Gastrocnemius medialis (tissue), 4 donors: ENCODE data around the gene PAPSS2. TPM values are rescaled to one million over a fixed set of nuclear protein-coding genes. Genes with fewer than 3 reads are reported as not detected.

Experiments
- ATAC-seq, 2 donors: fragments of 150-250 bp; one replicate each; pipeline ENCODE4 v1.9.1; 2016
- DNase-seq, 2 donors: peaks; one replicate each; pipeline ENCODE4 v3.0.0-alpha.2; 2019
- H3K27ac ChIP-seq, 4 donors: fragments of 200-600 bp; sonication (generic); 1 replicate in 1 of 4; 2 replicates in 3 of 4; pipeline ENCODE4 v1.5.1; 2016 to 2018; ENCODE audit warnings: mild to moderate bottlenecking in 2 of 4, moderate library complexity in 1 of 4
- H3K27me3 ChIP-seq, 3 donors: fragments of 200-600 bp; sonication (generic) in 2 of 3; 1 replicate in 1 of 3; 2 replicates in 2 of 3; pipeline versions ENCODE4 v1.5.1 to v1.6.0; 2016 to 2019; ENCODE audit warnings: mild to moderate bottlenecking in 1 of 3, moderate library complexity in 1 of 3
- H3K36me3 ChIP-seq, 2 donors: fragments of 200-600 bp; sonication (generic) in 1 of 2; one replicate each; pipeline ENCODE4 v1.5.1; 2017 to 2018
- H3K4me1 ChIP-seq, 2 donors: fragments of 200-600 bp; sonication (generic) in 1 of 2; one replicate each; pipeline ENCODE4 v1.5.1; 2016 to 2017; ENCODE audit warnings: mild to moderate bottlenecking in 2 of 2
- H3K4me3 ChIP-seq, 4 donors: fragments of 200-600 bp; sonication (generic) in 3 of 4; 1 replicate in 1 of 4; 2 replicates in 3 of 4; pipeline ENCODE4 v1.5.1; 2016 to 2019; ENCODE audit warnings: mild to moderate bottlenecking in 2 of 4
- H3K9me3 ChIP-seq, 3 donors: fragments of 200-600 bp; sonication (generic) in 2 of 3; 1 replicate in 1 of 3; 2 replicates in 2 of 3; pipeline ENCODE4 v1.5.1; 2016 to 2019
- CTCF ChIP-seq, 5 experiments: fragments of 450-650 bp in 3 of 5; fragments of 200-600 bp in 2 of 5; sonication (generic) in 2 of 5; IDR thresholded peaks in 4 of 5; conservative IDR thresholded peaks in 1 of 5; 1 replicate in 4 of 5; 2 replicates in 1 of 5; pipeline ENCODE4 v1.5.1; 2016 to 2019; ENCODE audit warnings: antibody characterized with exemption in 5 of 5, mild to moderate bottlenecking in 3 of 5, moderate library complexity in 3 of 5
- POLR2A ChIP-seq, 2 donors: fragments of 450-650 bp; IDR thresholded peaks; one replicate each; pipeline ENCODE4 v1.6.1; 2017; ENCODE audit warnings: antibody characterized with exemption in 2 of 2, mild to moderate bottlenecking in 2 of 2, moderate library complexity in 2 of 2
- in situ Hi-C, 4 donors: fragments of 200-750 bp; cut with MboI; loops; one replicate each; pipeline versions ENCODE4 v1.15.0 to v1.8.0; 2017; ENCODE audit warnings: low sequenced_read_pairs in 4 of 4
- intact Hi-C: fragments of 100-400 bp; cut with DNase I; formaldehyde crosslinking; loops from one replicate; pipeline ENCODE4 v1.15.1; 2023; ENCODE audit warnings: low total_unique reads
- total RNA-seq, 4 donors: library from RNA; depleted of rRNA; stranded (reverse); fragments of >200 nt; gene quantifications; one replicate each; pipeline versions ENCODE4 v1.1.0 to v1.2.3, GENCODE V29; 2016

Gene PAPSS2
- total RNA-seq, 4 donors from 2014 or later = 2.7 to 8.7 (median 6.8) TPM

GRCh38 chr10:87750001-87750671 is 90.5 kb downstream of the PAPSS2 start:
- intact Hi-C loops (no loop called here), in situ Hi-C loops (loop anchor here in 2 of 4 donors (25.0 kb wide), 1 partner anchor 213 kb away; no protein-coding TSS in a partner anchor)
- TF ChIP-seq POLR2A (IDR thresholded peaks at IDR 0.05) (no peak), CTCF (IDR thresholded peaks at IDR 0.05 in 4 of 5, conservative IDR thresholded peaks at IDR 0.05 in 1 of 5) (no peak)
- ATAC-seq (no peak), DNase-seq (no peak)
- Histone ChIP-seq H3K27me3 (no peaks in the 10 kb centered on the region), H3K36me3 (peaks cover 0 to 13% of the 10 kb centered on the region in 2 donors), H3K4me1 (no peaks in the 10 kb centered on the region), H3K27ac (no peak overlapping the region), H3K9me3 (no peaks in the 10 kb centered on the region), H3K4me3 (no peak overlapping the region)

DNA sequence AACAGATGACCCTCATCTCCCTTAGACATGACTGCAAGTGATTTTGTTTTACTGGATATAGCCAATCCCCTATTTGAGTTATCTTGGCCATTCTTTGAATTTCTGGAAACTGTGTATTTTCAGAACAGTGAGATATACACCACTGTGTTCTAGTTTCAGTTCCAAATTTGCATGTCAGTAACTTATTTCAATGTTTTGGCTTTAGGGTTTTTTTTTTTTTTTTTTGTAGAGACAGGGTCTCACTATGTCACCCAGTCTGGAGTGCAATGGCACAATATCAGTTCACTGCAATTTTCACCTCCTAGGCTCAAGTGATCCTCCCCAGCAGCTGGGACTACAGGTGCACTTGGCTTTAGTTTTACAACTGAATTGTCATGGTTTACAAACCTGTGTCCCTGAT is 91.1 kb downstream of the PAPSS2 start:
- TF ChIP-seq POLR2A (IDR thresholded peaks at IDR 0.05) = no peak
- no peak for TF ChIP-seq CTCF (IDR thresholded peaks at IDR 0.05 in 4 of 5, conservative IDR thresholded peaks at IDR 0.05 in 1 of 5)
- Histone ChIP-seq H3K36me3 (peaks cover 0 to 18% of the 10 kb centered on the region in 2 donors), H3K4me3 (no peak overlapping the region), H3K9me3 (no peaks in the 10 kb centered on the region), H3K27ac (no peak overlapping the region), H3K27me3 (no peaks in the 10 kb centered on the region), H3K4me1 (no peaks in the 10 kb centered on the region)
- intact Hi-C loops = no loop called here
- in situ Hi-C loops = loop anchor here in 2 of 4 donors (25.0 kb wide), 1 partner anchor 214 kb away; no protein-coding TSS in a partner anchor
- ATAC-seq (no peak), DNase-seq (no peak)

DNA sequence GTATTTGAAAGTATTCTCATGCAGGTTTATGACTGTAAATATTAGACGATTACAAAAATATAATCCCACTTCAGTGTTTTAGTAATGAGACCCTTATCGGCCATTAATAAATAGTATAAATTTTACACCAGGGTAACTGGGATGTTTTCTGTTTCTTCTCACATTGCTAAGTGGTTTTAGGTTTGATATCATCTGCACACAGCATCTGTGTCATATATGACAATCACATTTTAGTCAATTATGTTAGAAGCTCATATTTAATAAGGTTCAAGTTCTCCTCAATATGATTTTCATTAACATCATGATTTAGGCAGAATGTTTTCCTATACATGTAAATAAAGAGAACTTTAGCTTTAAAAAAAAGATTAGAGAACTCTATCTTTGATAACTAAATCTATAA is 91.6 kb downstream of the PAPSS2 start:
- DNase-seq (no peak), ATAC-seq (no peak)
- no peaks in the 10 kb centered on the region for H3K4me1 ChIP-seq
- in situ Hi-C loops (loop anchor here in 2 of 4 donors (25.0 kb wide), 1 partner anchor 214 kb away; no protein-coding TSS in a partner anchor), intact Hi-C loops (no loop called here)
- H3K27me3 ChIP-seq = no peaks in the 10 kb centered on the region
- peaks cover 0 to 22% of the 10 kb centered on the region in 2 donors for H3K36me3 ChIP-seq
- TF ChIP-seq POLR2A (IDR thresholded peaks at IDR 0.05) = no peak
- no peak for TF ChIP-seq CTCF (IDR thresholded peaks at IDR 0.05 in 4 of 5, conservative IDR thresholded peaks at IDR 0.05 in 1 of 5)
- no peak overlapping the region for H3K27ac ChIP-seq
- H3K9me3 ChIP-seq = no peaks in the 10 kb centered on the region
- no peak overlapping the region for H3K4me3 ChIP-seq

DNA sequence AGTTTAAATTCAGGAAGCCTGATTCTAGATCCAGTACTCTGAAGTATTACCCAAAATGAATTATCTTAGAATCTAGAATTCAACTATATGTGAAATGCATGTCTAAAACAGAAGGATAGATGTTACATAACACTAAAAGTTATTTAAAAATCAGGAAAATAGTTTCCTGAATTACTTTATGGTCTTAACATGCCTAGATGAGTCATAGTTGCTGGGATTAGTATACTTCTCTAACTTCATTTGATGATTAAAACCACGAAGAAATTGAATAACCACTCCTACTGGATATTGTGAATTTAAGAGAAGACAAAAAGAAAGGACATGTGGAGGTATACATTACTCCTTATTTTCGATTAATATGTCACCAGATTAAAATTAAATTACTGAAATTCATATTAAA is 92.9 kb downstream of the PAPSS2 start:
- Histone ChIP-seq H3K4me3 (no peak overlapping the region), H3K36me3 (peaks cover 0 to 28% of the 10 kb centered on the region in 2 donors), H3K27me3 (no peaks in the 10 kb centered on the region), H3K27ac (no peak overlapping the region), H3K4me1 (no peaks in the 10 kb centered on the region), H3K9me3 (no peaks in the 10 kb centered on the region)
- TF ChIP-seq POLR2A (IDR thresholded peaks at IDR 0.05) (no peak), CTCF (IDR thresholded peaks at IDR 0.05 in 4 of 5, conservative IDR thresholded peaks at IDR 0.05 in 1 of 5) (no peak)
- ATAC-seq (no peak), DNase-seq (no peak)
- in situ Hi-C loops (loop anchor here in 2 of 4 donors (25.0 kb wide), 1 partner anchor 215 kb away; no protein-coding TSS in a partner anchor), intact Hi-C loops (no loop called here)
